ENCODE results near the gene ATPAF1. TPM values are rescaled to one million over a fixed set of nuclear protein-coding genes. Genes with fewer than 3 reads are reported as not detected.

Gene ATPAF1
- total RNA-seq, 1 donor from 2014 or later = 67.8 TPM

DNA sequence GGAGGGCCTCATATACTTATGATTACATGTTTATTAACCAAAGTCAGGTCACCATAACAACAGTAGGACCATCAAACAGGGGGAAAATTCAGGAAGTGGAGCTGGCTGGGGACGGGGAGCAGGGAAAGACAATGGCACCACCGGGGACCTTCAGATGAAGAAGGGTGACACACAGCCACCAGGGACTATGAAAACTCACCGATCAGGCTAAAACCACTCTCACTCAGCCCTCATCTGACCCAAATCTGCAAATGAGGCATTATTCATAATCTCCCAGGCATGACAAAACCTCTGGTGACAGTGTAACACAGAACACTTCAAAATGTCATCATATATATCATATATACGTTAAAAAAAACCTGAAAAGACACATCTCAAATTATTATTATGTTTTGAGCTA, 75.3 kb downstream of the ATPAF1 start:
- Mint-ChIP-seq H3K9me3 (no peaks in the 10 kb centered on the region), H3K27me3 (ENCODE audit: low read depth) (no peaks in the 10 kb centered on the region), H3K4me1 (no peaks in the 10 kb centered on the region), H3K4me3 (no peak overlapping the region), H3K36me3 (ENCODE audit: low read depth) (peaks cover 17% of the 10 kb centered on the region), H3K27ac (ENCODE audit: unreplicated experiment) (no peak overlapping the region)
- TF ChIP-seq, protein P1, sequence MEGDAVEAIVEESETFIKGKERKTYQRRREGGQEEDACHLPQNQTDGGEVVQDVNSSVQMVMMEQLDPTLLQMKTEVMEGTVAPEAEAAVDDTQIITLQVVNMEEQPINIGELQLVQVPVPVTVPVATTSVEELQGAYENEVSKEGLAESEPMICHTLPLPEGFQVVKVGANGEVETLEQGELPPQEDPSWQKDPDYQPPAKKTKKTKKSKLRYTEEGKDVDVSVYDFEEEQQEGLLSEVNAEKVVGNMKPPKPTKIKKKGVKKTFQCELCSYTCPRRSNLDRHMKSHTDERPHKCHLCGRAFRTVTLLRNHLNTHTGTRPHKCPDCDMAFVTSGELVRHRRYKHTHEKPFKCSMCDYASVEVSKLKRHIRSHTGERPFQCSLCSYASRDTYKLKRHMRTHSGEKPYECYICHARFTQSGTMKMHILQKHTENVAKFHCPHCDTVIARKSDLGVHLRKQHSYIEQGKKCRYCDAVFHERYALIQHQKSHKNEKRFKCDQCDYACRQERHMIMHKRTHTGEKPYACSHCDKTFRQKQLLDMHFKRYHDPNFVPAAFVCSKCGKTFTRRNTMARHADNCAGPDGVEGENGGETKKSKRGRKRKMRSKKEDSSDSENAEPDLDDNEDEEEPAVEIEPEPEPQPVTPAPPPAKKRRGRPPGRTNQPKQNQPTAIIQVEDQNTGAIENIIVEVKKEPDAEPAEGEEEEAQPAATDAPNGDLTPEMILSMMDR (conservative IDR thresholded peaks at IDR 0.05) = no peak
- no peak for DNase-seq (ENCODE audit: low read depth, low spot score)

DNA sequence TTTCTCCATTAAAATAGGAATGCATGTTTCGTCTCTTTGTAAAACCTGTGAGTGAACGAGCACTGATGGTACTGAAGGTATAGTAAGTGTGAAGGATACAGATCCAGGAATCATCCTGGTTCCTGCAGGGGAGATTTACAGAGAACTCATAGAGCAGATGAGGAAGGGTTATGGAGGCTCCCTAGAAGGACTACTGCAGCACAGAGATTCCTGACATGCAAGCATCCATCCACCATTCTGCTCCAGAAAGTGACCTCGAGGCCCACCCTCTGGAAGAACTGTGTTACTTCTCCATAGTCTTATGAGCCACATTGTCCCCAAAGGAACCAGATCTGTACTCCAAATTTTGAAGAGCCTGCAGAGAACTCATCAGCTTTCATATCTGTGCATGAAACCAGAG, 78.6 kb downstream of the ATPAF1 start:
- Mint-ChIP-seq H3K4me1 (no peaks in the 10 kb centered on the region), H3K27ac (ENCODE audit: unreplicated experiment) (no peak overlapping the region), H3K27me3 (ENCODE audit: low read depth) (no peaks in the 10 kb centered on the region), H3K36me3 (ENCODE audit: low read depth) (peaks cover 18% of the 10 kb centered on the region), H3K9me3 (no peaks in the 10 kb centered on the region), H3K4me3 (no peak overlapping the region)
- TF ChIP-seq, protein P1 (conservative IDR thresholded peaks at IDR 0.05) = no peak
- DNase-seq (ENCODE audit: low read depth, low spot score) = no peak

DNA sequence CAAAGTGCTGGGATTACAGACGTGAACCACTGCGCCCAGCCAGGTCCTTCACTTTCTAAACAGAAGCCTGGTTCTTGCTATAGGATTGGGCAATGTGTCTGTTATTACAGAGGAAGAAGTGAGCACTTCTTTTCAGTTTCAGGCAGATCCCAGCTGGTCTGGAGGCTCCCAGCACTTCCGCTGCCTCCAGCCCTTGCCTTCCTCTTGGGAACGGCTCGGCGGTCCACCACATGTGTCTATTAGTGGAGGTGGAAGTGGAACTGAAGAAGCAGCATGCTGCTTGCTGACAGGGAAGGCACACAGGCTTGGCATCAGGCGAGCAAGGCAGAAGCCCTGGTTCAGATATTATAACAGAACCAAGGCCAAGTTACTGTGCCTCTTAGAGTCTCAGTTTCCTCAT, 81.1 kb downstream of the ATPAF1 start:
- no peak overlapping the region for H3K27ac Mint-ChIP-seq (ENCODE audit: unreplicated experiment)
- H3K9me3 Mint-ChIP-seq = no peaks in the 10 kb centered on the region
- H3K4me1 Mint-ChIP-seq = no peaks in the 10 kb centered on the region
- H3K27me3 Mint-ChIP-seq (ENCODE audit: low read depth) = no peaks in the 10 kb centered on the region
- TF ChIP-seq, protein P1 (conservative IDR thresholded peaks at IDR 0.05) = no peak
- no peak overlapping the region for H3K4me3 Mint-ChIP-seq
- DNase-seq (ENCODE audit: low read depth, low spot score) = no peak
- H3K36me3 Mint-ChIP-seq (ENCODE audit: low read depth) = peaks cover 12% of the 10 kb centered on the region

DNA sequence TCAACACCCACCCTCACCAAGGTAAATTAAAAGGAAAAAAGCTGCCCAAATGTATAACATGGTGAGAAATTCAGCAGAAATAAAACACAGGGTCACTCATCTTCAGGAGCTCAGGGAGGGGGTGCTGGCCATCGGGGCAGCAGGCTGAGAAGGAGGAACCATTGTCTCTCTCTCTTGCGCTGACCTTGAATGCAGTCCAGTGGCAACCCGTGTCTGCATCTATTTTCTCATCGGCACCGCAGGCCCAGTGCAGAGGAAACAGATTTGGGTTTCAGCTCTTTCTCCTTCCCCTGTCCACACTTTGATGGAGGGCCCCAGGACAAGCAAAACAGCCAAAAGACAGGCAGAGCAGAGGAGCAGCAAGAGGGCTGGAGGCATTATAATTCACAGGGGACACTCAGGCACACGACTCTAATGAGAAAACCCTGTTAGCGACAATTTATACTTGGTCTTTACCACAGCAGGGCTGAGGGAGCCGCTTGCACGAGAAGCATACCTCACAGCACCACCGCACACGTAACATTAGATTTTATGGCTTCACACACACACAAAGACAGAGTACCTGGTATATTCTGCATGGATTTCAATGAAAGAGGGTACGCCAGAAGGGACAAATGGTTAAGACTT, 82.7 kb downstream of the ATPAF1 start:
- Mint-ChIP-seq H3K9me3 (no peaks in the 10 kb centered on the region), H3K4me1 (no peaks in the 10 kb centered on the region), H3K27ac (ENCODE audit: unreplicated experiment) (no peak overlapping the region), H3K27me3 (ENCODE audit: low read depth) (no peaks in the 10 kb centered on the region), H3K36me3 (ENCODE audit: low read depth) (peaks cover 9% of the 10 kb centered on the region), H3K4me3 (no peak overlapping the region)
- no peak for DNase-seq (ENCODE audit: low read depth, low spot score)
- TF ChIP-seq, protein P1 (conservative IDR thresholded peaks at IDR 0.05) = no peak

DNA sequence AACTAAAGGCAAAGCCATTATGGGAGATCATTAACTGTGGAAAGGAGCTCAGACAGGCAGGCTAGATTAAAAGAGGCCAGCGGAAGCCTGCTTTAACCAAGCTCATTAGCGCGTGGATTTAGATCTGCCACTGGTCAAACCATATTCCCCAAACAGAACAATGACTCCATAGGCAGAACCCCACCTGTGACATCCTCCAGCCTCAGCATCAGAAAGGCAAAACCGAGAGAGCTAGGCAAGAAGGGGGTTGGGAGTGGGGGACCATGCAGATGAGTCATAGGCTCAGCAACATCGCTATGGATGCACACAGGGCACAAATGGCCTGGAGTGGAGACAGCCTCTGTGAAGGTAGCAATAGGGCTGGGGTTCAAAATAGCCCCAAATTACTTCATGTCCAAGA, 84.7 kb downstream of the ATPAF1 start:
- Mint-ChIP-seq H3K4me1 (no peaks in the 10 kb centered on the region), H3K27me3 (ENCODE audit: low read depth) (no peaks in the 10 kb centered on the region), H3K27ac (ENCODE audit: unreplicated experiment) (no peak overlapping the region), H3K4me3 (no peak overlapping the region), H3K9me3 (no peaks in the 10 kb centered on the region), H3K36me3 (ENCODE audit: low read depth) (peaks cover 2% of the 10 kb centered on the region)
- DNase-seq (ENCODE audit: low read depth, low spot score) = no peak
- TF ChIP-seq, protein P1 (conservative IDR thresholded peaks at IDR 0.05) = no peak
